GM23338 (cell line): ENCODE data around the gene ASIC3. TPM values are rescaled to one million over a fixed set of nuclear protein-coding genes. Genes with fewer than 3 reads are reported as not detected.

Experiments
- ATAC-seq: fragments of 200-7000 bp; cut with Tn5 transposase; 3 replicates; pipeline ENCODE4 v1.9.1; 2020
- DNase-seq: peaks from one replicate; pipeline ENCODE4 v3.0.0-alpha.2; 2015; ENCODE audit warnings: low spot score
- H2AFZ ChIP-seq: fragments of 200-600 bp; sonication (generic); 2 replicates; pipeline ENCODE4 v1.8.0; 2016; ENCODE audit warnings: antibody characterized with exemption, mild to moderate bottlenecking, moderate library complexity
- H3F3A ChIP-seq: fragments of 200-600 bp; sonication (generic); replicated peaks from 2 replicates; pipeline ENCODE4 v1.8.0; 2017; ENCODE audit warnings: antibody characterized with exemption, mixed run types, low read depth
- H3K27ac ChIP-seq: fragments of 200-600 bp; sonication (generic); 2 replicates; pipeline ENCODE4 v1.6.1; 2016; ENCODE audit warnings: low read depth
- H3K27me3 ChIP-seq: fragments of 200-600 bp; sonication (generic); 2 replicates; pipeline ENCODE4 v1.8.0; 2016; ENCODE audit warnings: mild to moderate bottlenecking, mixed run types, moderate library complexity; ENCODE audit not compliant: insufficient read depth
- H3K36me3 ChIP-seq: fragments of 200-600 bp; sonication (generic); 2 replicates; pipeline ENCODE4 v1.8.0; 2016; ENCODE audit warnings: mild to moderate bottlenecking; ENCODE audit not compliant: insufficient read depth
- H3K4me1 ChIP-seq: fragments of 200-600 bp; sonication (generic); 2 replicates; pipeline ENCODE4 v1.8.0; 2016; ENCODE audit warnings: mild to moderate bottlenecking, moderate library complexity; ENCODE audit not compliant: insufficient read depth
- H3K4me2 ChIP-seq: fragments of 200-600 bp; sonication (generic); 2 replicates; pipeline ENCODE4 v1.7.1; 2017; ENCODE audit warnings: mixed run types
- H3K4me3 ChIP-seq: fragments of 200-600 bp; sonication (generic); 2 replicates; pipeline ENCODE4 v1.6.1; 2016; ENCODE audit warnings: mixed run types
- H3K79me2 ChIP-seq: fragments of 200-600 bp; sonication (generic); replicated peaks from 2 replicates; pipeline ENCODE4 v1.8.0; 2017; ENCODE audit warnings: mild to moderate bottlenecking; ENCODE audit not compliant: insufficient read depth
- H3K9me2 ChIP-seq: fragments of 200-600 bp; sonication (generic); 2 replicates; pipeline ENCODE4 v1.8.0; 2017; ENCODE audit not compliant: insufficient read depth
- H4K20me1 ChIP-seq: fragments of 200-600 bp; sonication (generic); replicated peaks from 2 replicates; pipeline ENCODE4 v1.8.0; 2017; ENCODE audit warnings: mild to moderate bottlenecking; ENCODE audit not compliant: insufficient read depth
- H3K27ac Mint-ChIP-seq: 2 replicates; pipeline ENCODE4 v1.8.0; 2020; ENCODE audit warnings: inconsistent platforms, mild to moderate bottlenecking, moderate library complexity, mixed read lengths
- H3K27me3 Mint-ChIP-seq: 3 replicates; pipeline ENCODE4 v1.8.0; 2022; ENCODE audit warnings: low read depth, mild to moderate bottlenecking, moderate library complexity, mixed read lengths, inconsistent platforms; ENCODE audit not compliant: insufficient read depth, poor library complexity
- H3K36me3 Mint-ChIP-seq: 3 replicates; pipeline ENCODE4 v1.8.0; 2021; ENCODE audit warnings: low read depth, mild to moderate bottlenecking, inconsistent platforms, moderate library complexity, mixed read lengths
- H3K4me1 Mint-ChIP-seq: 3 replicates; pipeline ENCODE4 v1.8.0; 2020; ENCODE audit warnings: mild to moderate bottlenecking, inconsistent platforms, mixed read lengths
- H3K4me3 Mint-ChIP-seq: 3 replicates; pipeline ENCODE4 v1.8.0; 2021; ENCODE audit warnings: moderate library complexity, mild to moderate bottlenecking, inconsistent platforms, mixed read lengths
- H3K9me3 Mint-ChIP-seq: 3 replicates; pipeline ENCODE4 v1.8.0; 2020; ENCODE audit warnings: moderate library complexity, mild to moderate bottlenecking, inconsistent platforms, mixed read lengths
- CREB1 ChIP-seq: fragments of 250-450 bp; sonication (Bioruptor Pico); IDR thresholded peaks from 2 replicates; pipeline ENCODE4 v1.5.0; 2020; ENCODE audit warnings: low read depth, mild to moderate bottlenecking, moderate library complexity
- CTCF ChIP-seq, 2 experiments: fragments of 200-600 bp in 1 of 2; sonication (generic) in 1 of 2; conservative IDR thresholded peaks; 2 replicates each; pipeline versions ENCODE4 v1.5.1 to v1.6.1; 2016 to 2017; ENCODE audit warnings: antibody characterized with exemption in 2 of 2, low read depth in 2 of 2, mild to moderate bottlenecking in 2 of 2, moderate library complexity in 1 of 2
- EZH2 ChIP-seq: fragments of 200-600 bp; sonication (generic); IDR thresholded peaks from one replicate; pipeline ENCODE4 v1.8.0; 2017; ENCODE audit warnings: antibody characterized with exemption, mild to moderate bottlenecking, low read depth; ENCODE audit not compliant: unreplicated experiment
- EZH2phosphoT487 ChIP-seq: fragments of 200-600 bp; sonication (generic); IDR thresholded peaks from one replicate; pipeline ENCODE4 v1.8.1; 2018; ENCODE audit warnings: antibody characterized with exemption; ENCODE audit not compliant: unreplicated experiment
- POLR2AphosphoS5 ChIP-seq: IDR thresholded peaks from 2 replicates; pipeline ENCODE4 v1.6.1; 2016; ENCODE audit warnings: antibody characterized with exemption, low read depth
- ZNF331 ChIP-seq: fragments of 250-450 bp; sonication (Bioruptor Pico); IDR thresholded peaks from 2 replicates; pipeline ENCODE4 v1.5.0; 2020; ENCODE audit warnings: low read depth, mild to moderate bottlenecking, moderate library complexity
- polyA plus RNA-seq: library from polyadenylated mRNA; unstranded; fragments of >200 nt; fragmentation: Nextera tagmentation; extraction: Ambion mirVana; gene quantifications from 2 replicates; pipeline ENCODE4 v1.2.1, GENCODE V29; 2016
- total RNA-seq: library from RNA; depleted of rRNA; stranded (reverse); fragments of >200 nt; shearing (Covaris generic); gene quantifications from 2 replicates; pipeline ENCODE4 v1.2.3, GENCODE V29; 2014
- TF ChIP-seq, protein P1 (sequence below): IDR thresholded peaks from one replicate; pipeline ENCODE4 v1.6.1; 2018; ENCODE audit warnings: antibody characterized with exemption; ENCODE audit not compliant: unreplicated experiment

The ASIC3 gene
- total and polyA plus RNA-seq, 2 experiments from 2014 or later = 0.87 to 0.90 TPM

DNA sequence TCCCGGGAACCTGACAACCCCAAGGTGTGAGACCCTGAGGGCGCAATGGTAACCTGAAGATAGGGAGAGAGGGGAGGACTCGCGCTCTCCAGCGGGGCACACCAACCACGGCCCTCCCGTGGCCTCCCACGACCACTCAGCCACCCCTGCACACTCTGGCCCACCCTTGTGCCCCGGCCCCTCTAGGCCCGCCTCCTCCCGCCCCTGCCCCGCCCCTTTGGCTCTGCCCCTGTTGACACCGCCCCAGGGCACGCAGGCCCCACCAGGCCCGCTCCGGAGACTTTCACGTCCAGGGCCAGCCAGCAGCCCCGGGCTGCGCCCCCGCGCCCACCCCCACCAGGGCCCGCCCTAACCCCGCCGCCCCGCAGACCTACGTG lies 35.0 kb upstream of the ASIC3 start (continued):
- TF ChIP-seq ZNF331 (CRISPR knock-in tag) = no peak
- TF ChIP-seq EZH2 = no peak
- no peak for TF ChIP-seq CTCF (conservative IDR thresholded peaks at IDR 0.05; ENCODE audit: low read depth in 2 of 2)
- no peak for TF ChIP-seq EZH2phosphoT487

GRCh38 chr7:151013733-151014497 lies 34.4 kb upstream of the ASIC3 start:
- peak; percentile 99 for DNase-seq
- Histone ChIP-seq H3K4me2 (peak overlapping the region; percentile 88), H2AFZ (peak overlapping the region; percentile 95), H3K27ac (no peak overlapping the region), H3F3A (0 out of 2 replicates have a peak, but pooled peaks cover 9% of the 10 kb centered on the region), H3K4me3 (peak overlapping the region; percentile 75), H3K27me3 (peaks cover 38% of the 10 kb centered on the region), H4K20me1 (no peaks in the 10 kb centered on the region), H3K9me2 (no peaks in the 10 kb centered on the region), H3K4me1 (peaks cover 20% of the 10 kb centered on the region), H3K36me3 (no peaks in the 10 kb centered on the region), H3K79me2 (no peaks in the 10 kb centered on the region)
- Mint-ChIP-seq H3K27ac (peak overlapping the region; percentile 36; the same call in 1 of the 2 replicates), H3K4me1 (peaks cover 37% of the 10 kb centered on the region), H3K27me3 (peaks cover 47% of the 10 kb centered on the region), H3K36me3 (peaks cover 7% of the 10 kb centered on the region), H3K4me3 (peak overlapping the region; percentile 77), H3K9me3 (no peaks in the 10 kb centered on the region; the same call in 2 of the 3 replicates)
- peak; percentile 31 for ATAC-seq
- TF ChIP-seq CREB1 (peak; percentile 93), EZH2phosphoT487 (no peak), POLR2AphosphoS5 (peak; percentile 79), CTCF (conservative IDR thresholded peaks at IDR 0.05; ENCODE audit: low read depth in 2 of 2) (peak in 1 of 2 experiments; percentile 42; a peak in 2 of 4 replicates)

GRCh38 chr7:151014950-151015349 lies 33.4 kb upstream of the ASIC3 start:
- ATAC-seq = no peak
- H3K27ac Mint-ChIP-seq = no peak overlapping the region
- peaks cover 8% of the 10 kb centered on the region for H3K36me3 Mint-ChIP-seq
- no peak overlapping the region for H2AFZ ChIP-seq
- no peaks in the 10 kb centered on the region for H3K79me2 ChIP-seq
- H3K9me3 Mint-ChIP-seq = peaks cover 4% of the 10 kb centered on the region; the same call in 2 of the 3 replicates
- H3K27me3 ChIP-seq = peaks cover 49% of the 10 kb centered on the region
- H3K27me3 Mint-ChIP-seq = peaks cover 57% of the 10 kb centered on the region
- H3K4me1 ChIP-seq = peaks cover 22% of the 10 kb centered on the region
- H4K20me1 ChIP-seq = no peaks in the 10 kb centered on the region
- H3K4me3 ChIP-seq = no peak overlapping the region
- H3K27ac ChIP-seq = no peak overlapping the region
- no peaks in the 10 kb centered on the region for H3K9me2 ChIP-seq
- no peak for DNase-seq
- peak overlapping the region; percentile 24; the same call in 2 of the 3 replicates for H3K4me3 Mint-ChIP-seq
- H3F3A ChIP-seq = peaks cover 9% of the 10 kb centered on the region; the same call in 1 of the 2 replicates
- peaks cover 40% of the 10 kb centered on the region for H3K4me1 Mint-ChIP-seq
- H3K36me3 ChIP-seq = no peaks in the 10 kb centered on the region; the same call in 1 of the 2 replicates
- no peak overlapping the region for H3K4me2 ChIP-seq
- TF ChIP-seq EZH2 (no peak), CTCF (conservative IDR thresholded peaks at IDR 0.05; ENCODE audit: low read depth in 2 of 2) (no peak), CREB1 (no peak)
- TF ChIP-seq, protein P1, sequence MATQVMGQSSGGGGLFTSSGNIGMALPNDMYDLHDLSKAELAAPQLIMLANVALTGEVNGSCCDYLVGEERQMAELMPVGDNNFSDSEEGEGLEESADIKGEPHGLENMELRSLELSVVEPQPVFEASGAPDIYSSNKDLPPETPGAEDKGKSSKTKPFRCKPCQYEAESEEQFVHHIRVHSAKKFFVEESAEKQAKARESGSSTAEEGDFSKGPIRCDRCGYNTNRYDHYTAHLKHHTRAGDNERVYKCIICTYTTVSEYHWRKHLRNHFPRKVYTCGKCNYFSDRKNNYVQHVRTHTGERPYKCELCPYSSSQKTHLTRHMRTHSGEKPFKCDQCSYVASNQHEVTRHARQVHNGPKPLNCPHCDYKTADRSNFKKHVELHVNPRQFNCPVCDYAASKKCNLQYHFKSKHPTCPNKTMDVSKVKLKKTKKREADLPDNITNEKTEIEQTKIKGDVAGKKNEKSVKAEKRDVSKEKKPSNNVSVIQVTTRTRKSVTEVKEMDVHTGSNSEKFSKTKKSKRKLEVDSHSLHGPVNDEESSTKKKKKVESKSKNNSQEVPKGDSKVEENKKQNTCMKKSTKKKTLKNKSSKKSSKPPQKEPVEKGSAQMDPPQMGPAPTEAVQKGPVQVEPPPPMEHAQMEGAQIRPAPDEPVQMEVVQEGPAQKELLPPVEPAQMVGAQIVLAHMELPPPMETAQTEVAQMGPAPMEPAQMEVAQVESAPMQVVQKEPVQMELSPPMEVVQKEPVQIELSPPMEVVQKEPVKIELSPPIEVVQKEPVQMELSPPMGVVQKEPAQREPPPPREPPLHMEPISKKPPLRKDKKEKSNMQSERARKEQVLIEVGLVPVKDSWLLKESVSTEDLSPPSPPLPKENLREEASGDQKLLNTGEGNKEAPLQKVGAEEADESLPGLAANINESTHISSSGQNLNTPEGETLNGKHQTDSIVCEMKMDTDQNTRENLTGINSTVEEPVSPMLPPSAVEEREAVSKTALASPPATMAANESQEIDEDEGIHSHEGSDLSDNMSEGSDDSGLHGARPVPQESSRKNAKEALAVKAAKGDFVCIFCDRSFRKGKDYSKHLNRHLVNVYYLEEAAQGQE = no peak
